Esophagus squamous epithelium (tissue), 4 donors: ENCODE results near the gene TKTL2.

ENCODE experiments used
- CTCF ChIP-seq, 6 experiments: fragments of 450-650 bp in 4 of 6; fragments of 200-600 bp in 2 of 6; sonication (generic) in 2 of 6; IDR thresholded peaks; one replicate each; pipeline ENCODE4 v1.5.1; 2016 to 2019; ENCODE audit warnings: antibody characterized with exemption in 6 of 6, mild to moderate bottlenecking in 4 of 6, moderate library complexity in 4 of 6
- POLR2A ChIP-seq, 4 donors: fragments of 450-650 bp; IDR thresholded peaks; one replicate each; pipeline ENCODE4 v1.6.1; 2017; ENCODE audit warnings: antibody characterized with exemption in 4 of 4, mild to moderate bottlenecking in 4 of 4, moderate library complexity in 3 of 4

DNA sequence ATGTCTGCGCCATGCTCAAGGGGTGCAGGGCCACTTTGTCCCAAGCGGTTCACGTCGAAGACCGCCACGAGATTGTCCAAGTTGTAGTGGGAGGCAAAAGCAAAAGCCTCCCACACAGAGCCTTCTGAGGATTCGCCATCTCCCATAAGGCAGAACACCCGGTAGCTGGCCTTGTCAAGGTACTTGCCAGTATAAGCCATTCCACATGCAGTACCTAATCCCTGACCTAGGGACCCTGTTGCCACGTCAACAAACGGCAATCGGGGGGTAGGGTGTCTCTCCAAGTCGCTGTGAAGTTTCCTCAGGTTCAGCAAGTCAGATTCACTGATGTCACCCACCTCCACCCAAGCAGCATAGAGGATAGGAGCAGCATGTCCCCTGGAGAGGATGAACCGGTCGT, 424 bp downstream of the TKTL2 start:
- TF ChIP-seq POLR2A (IDR thresholded peaks at IDR 0.05) (no peak), CTCF (IDR thresholded peaks at IDR 0.05) (no peak)
